Mucosa of rectum (tissue), 2 donors: ENCODE measurements around the gene CHN1.
A peak's percentile ranks its signal among the peaks of the same experiment; 100 is the strongest.

Experiments used
- H3K27ac ChIP-seq, 2 donors: one replicate each; pipeline ENCODE4 v1.7.0; 2013; ENCODE audit warnings: inconsistent platforms in 2 of 2, low read depth in 2 of 2, low read length in 2 of 2
- H3K27me3 ChIP-seq, 2 donors: one replicate each; pipeline ENCODE4 v1.7.0; 2013; ENCODE audit warnings: low read length in 2 of 2; ENCODE audit not compliant: control insufficient read depth in 2 of 2, insufficient read depth in 2 of 2
- H3K36me3 ChIP-seq, 2 donors: one replicate each; pipeline ENCODE4 v1.7.0; 2013; ENCODE audit warnings: low read length in 2 of 2; ENCODE audit not compliant: control insufficient read depth in 2 of 2, insufficient read depth in 2 of 2
- H3K4me1 ChIP-seq, 2 donors: one replicate each; pipeline ENCODE4 v1.7.0; 2013; ENCODE audit warnings: low read length in 2 of 2, mild to moderate bottlenecking in 1 of 2; ENCODE audit not compliant: control insufficient read depth in 2 of 2, insufficient read depth in 2 of 2
- H3K4me3 ChIP-seq, 2 donors: one replicate each; pipeline ENCODE4 v1.7.0; 2013; ENCODE audit warnings: low read length in 2 of 2
- H3K9ac ChIP-seq, 2 donors: one replicate each; pipeline ENCODE4 v1.7.0; 2013; ENCODE audit warnings: low read length in 2 of 2, low read depth in 1 of 2, mild to moderate bottlenecking in 1 of 2
- H3K9me3 ChIP-seq, 2 donors: one replicate each; pipeline ENCODE4 v1.7.0; 2013; ENCODE audit warnings: low read length in 2 of 2; ENCODE audit not compliant: control insufficient read depth in 2 of 2
- donor health status: healthy.
- donor health status: Normal muscosa, but diverticular disease.

CHN1 gene, protein sequence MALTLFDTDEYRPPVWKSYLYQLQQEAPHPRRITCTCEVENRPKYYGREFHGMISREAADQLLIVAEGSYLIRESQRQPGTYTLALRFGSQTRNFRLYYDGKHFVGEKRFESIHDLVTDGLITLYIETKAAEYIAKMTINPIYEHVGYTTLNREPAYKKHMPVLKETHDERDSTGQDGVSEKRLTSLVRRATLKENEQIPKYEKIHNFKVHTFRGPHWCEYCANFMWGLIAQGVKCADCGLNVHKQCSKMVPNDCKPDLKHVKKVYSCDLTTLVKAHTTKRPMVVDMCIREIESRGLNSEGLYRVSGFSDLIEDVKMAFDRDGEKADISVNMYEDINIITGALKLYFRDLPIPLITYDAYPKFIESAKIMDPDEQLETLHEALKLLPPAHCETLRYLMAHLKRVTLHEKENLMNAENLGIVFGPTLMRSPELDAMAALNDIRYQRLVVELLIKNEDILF

DNA sequence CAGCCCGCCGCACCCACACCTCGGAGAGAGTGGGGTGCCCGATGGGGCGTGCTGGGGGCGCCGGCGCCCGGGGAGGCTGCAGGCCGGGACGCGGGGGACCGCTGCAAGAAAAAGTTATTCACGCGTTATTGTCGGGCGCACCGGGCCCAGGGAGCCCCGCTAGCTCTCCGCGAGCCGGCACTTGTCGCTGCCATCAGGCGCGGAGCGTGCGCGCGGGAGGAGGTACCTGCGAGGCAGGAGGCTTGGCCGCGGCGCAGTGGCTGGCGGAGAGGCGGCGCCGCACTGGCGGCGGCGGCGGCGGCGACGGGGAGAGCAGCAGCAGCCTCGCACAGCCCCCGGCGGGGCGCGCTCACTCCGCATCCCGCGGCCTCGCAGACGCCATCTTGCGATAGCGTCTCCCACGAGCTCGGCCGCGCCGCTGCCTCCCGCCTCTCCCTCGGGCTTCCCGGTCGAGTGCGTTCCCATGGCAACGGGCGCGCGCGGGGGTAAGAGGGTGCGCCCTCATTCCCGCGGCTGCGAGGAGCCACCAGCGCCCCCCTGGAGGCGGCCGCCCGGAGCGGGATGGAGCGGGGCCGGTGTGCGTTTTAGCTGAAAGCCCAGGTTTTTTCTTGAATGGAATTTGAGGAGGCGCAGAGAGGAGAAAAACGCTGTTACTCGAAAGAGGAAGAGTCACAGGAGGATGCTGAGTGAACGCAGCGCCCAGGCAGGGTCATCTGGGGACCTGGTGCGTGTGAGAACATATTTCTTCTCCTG lies at the start of gene CHN1:
Gene CHN1 (minus strand): TSS at position 402 of the 753 bp plus-strand sequence. CDS start 469 bp downstream, outside the sequence.
- H3K9ac ChIP-seq = peak within 1 kb of the TSS in 1 of 2 donors; percentile 56
- peaks cover 3 to 4% of the 10 kb centered on the region in 2 donors for H3K4me1 ChIP-seq
- H3K27me3 ChIP-seq = peaks cover 14 to 36% of the 10 kb centered on the region in 2 donors
- peak within 1 kb of the TSS; percentile 26 to 40 for H3K27ac ChIP-seq
- no peaks in the 10 kb centered on the region for H3K36me3 ChIP-seq
- no peaks in the 10 kb centered on the region for H3K9me3 ChIP-seq
- H3K4me3 ChIP-seq = peak within 1 kb of the TSS; percentile 58 to 65

DNA sequence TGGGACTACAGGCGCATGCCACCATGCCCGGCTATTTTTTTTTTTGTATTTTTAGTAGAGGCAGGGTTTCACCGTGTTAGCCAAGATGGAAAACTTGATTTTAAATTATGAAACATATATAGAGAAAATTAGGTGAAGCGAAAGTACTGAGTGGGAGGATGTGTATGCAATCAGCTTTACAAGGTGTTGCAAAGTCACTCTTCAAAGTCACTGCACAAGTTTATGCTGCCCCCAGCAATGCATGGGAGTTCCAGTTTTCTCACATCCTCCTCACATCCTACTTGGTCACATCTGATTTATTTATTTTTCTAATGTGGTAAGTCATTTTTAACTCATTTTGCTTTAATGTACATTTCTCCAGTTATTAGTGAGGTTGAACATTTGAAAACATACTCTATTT lies 49.2 kb upstream of the CHN1 start:
- Histone ChIP-seq H3K4me3 (no peak overlapping the region), H3K9ac (no peak overlapping the region), H3K9me3 (no peaks in the 10 kb centered on the region), H3K27ac (no peak overlapping the region), H3K27me3 (no peaks in the 10 kb centered on the region), H3K36me3 (peaks cover 0 to 4% of the 10 kb centered on the region in 2 donors), H3K4me1 (no peaks in the 10 kb centered on the region)

DNA sequence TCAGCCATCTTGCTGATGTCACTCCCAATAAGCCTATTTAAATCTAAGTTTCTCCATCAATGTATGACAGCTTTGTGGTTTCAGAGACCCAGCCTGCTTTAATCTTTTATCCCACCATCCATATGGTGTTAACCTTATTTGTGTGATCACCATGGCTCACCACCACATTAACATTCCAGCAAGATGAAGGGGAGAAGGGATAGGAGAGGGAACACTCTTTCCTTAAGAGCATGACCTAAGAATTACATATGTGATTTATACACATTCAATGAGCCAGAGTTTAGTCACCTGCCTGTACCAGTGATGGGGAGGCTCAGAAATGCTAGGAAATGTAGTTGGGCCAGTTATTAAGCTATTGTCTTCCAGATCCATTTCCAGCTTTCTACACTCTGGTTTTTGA lies 44.5 kb upstream of the CHN1 start:
- Histone ChIP-seq H3K9ac (no peak overlapping the region), H3K9me3 (no peaks in the 10 kb centered on the region), H3K27me3 (no peaks in the 10 kb centered on the region), H3K27ac (no peak overlapping the region), H3K4me1 (no peaks in the 10 kb centered on the region), H3K4me3 (no peak overlapping the region), H3K36me3 (no peaks in the 10 kb centered on the region)

DNA sequence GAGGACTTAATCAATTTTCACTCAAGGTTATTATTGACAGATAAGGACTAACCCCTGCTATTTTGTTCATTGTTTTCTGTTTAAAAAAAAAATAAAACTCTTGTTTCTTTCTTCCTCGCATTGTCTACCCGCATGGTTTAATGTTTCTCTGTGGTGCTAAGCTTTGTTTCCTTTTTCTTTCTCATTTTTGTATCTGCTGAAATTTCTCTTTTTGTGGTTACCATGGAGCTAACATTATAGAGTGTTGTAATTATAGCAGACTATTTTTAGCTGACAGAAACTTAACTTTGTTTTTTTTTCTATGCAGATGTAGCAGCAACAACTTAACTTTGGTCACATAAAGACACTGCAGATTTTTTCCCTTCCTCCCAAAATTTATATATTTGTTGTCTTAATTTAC lies 43.1 kb upstream of the CHN1 start:
- Histone ChIP-seq H3K4me3 (no peak overlapping the region), H3K9me3 (no peaks in the 10 kb centered on the region), H3K27ac (no peak overlapping the region), H3K27me3 (no peaks in the 10 kb centered on the region), H3K36me3 (no peaks in the 10 kb centered on the region), H3K4me1 (no peaks in the 10 kb centered on the region), H3K9ac (no peak overlapping the region)

DNA sequence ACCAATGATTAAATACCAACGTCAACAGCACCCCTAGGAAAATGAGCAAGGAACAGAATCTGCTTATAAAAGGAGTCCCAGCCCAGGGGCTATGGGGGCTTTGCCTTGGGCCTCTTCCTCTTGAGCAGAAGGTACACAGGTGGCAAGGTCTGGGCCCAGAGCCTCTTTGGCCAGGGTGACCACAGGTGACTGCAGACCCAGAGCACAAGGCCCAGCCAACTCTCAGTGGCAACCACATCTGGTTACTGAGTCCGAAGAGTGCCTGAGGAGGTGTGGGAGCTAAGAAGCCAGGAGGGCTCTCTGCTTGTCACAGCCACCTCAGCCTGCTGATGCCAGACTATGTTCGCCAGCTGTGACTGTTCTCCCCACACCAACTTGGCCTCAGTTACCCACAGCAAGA lies 34.3 kb upstream of the CHN1 start:
- Histone ChIP-seq H3K27me3 (no peaks in the 10 kb centered on the region), H3K4me1 (no peaks in the 10 kb centered on the region), H3K27ac (no peak overlapping the region), H3K36me3 (no peaks in the 10 kb centered on the region), H3K4me3 (no peak overlapping the region), H3K9ac (no peak overlapping the region), H3K9me3 (no peaks in the 10 kb centered on the region)

DNA sequence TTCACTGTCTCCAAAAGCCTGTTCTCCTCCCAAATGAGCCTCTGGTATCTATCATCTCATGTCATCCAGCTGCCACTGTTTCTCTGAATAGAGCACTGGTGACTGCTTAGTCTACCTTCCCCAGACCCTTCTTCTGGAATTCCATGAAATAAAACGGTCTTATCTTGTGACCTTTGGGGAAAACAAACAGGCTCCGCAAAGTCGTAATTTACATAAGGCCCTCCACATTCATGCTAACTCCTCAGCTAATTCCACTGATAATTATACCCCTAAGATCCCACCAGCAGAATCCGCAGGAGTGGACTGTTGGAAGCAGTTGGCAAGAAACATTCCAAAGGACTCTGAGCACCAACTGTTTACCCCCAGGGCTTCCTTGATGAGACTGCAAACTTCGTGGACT lies 33.9 kb upstream of the CHN1 start:
- Histone ChIP-seq H3K9me3 (no peaks in the 10 kb centered on the region), H3K27me3 (no peaks in the 10 kb centered on the region), H3K9ac (no peak overlapping the region), H3K4me3 (no peak overlapping the region), H3K27ac (no peak overlapping the region), H3K36me3 (no peaks in the 10 kb centered on the region), H3K4me1 (no peaks in the 10 kb centered on the region)

DNA sequence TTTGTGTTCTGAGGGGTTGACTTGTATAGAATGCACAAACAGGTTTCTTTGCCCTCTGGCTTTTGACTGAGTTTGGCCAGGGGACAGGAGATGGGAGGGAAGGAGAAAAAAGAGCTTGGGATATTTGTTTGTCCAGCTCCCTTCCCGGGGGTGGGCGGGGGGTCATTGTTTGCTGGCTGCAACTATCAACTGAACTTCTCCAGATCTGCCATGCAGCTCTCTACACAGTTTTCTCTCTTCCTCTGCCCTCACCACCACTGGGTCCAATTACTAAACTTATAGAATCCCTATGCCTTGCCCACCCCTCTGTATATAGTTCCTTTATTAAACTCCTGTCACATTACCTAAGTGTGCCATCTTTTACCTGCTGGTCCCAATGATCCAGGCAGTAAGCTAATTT lies 32.8 kb upstream of the CHN1 start:
- Histone ChIP-seq H3K27me3 (no peaks in the 10 kb centered on the region), H3K4me1 (no peaks in the 10 kb centered on the region)

DNA sequence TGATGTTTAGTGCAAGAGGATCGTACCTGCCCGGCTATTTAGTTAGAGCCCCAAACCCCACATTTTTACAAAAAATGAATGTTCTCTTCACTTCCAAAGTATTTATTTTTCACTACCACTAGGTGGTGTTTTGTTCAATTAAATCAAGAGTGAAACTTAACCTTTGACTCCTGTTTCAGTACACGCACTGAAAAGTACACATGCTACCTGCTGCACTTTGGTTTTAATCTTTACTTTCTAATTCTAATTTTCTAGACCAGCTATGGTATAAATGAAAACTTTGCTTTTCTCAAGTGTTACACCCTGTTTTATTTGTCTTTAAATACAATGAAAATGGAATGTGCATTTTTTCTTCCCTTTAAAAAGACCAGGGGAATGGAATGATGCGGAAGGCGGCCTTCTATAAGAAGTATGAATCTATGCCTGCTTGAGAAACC lies 31.4 kb upstream of the CHN1 start:
- Histone ChIP-seq H3K27me3 (no peaks in the 10 kb centered on the region), H3K9me3 (no peaks in the 10 kb centered on the region), H3K4me3 (no peak overlapping the region), H3K27ac (no peak overlapping the region), H3K9ac (no peak overlapping the region), H3K4me1 (no peaks in the 10 kb centered on the region), H3K36me3 (no peaks in the 10 kb centered on the region)

More for the DNA sequence above, 32.8 kb upstream of the CHN1 start:
- no peak overlapping the region for H3K27ac ChIP-seq
- H3K4me3 ChIP-seq = no peak overlapping the region
- H3K9ac ChIP-seq = no peak overlapping the region
- no peaks in the 10 kb centered on the region for H3K36me3 ChIP-seq
- H3K9me3 ChIP-seq = no peaks in the 10 kb centered on the region

DNA sequence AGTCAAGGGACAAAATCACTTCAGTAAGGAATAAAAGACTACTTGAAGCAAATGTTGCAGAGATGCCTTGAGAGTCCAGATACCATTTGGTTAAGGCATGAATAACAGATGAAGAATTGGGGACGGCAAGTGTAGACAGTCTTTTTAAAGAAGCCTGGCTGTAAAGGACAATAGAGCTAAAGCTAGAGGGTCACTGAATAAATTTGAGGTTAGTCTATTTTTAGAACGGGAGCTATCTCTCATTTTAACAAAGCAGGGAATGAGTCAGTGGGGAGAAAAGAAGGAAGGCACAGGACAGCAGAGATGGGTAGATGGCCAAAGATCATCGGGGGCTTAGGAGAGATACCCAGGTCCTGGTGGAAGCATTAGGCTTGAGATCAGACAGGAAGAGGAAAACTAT lies 30.6 kb upstream of the CHN1 start:
- Histone ChIP-seq H3K9me3 (no peaks in the 10 kb centered on the region), H3K4me3 (no peak overlapping the region), H3K27me3 (no peaks in the 10 kb centered on the region), H3K36me3 (no peaks in the 10 kb centered on the region), H3K27ac (no peak overlapping the region), H3K9ac (no peak overlapping the region), H3K4me1 (no peaks in the 10 kb centered on the region)

DNA sequence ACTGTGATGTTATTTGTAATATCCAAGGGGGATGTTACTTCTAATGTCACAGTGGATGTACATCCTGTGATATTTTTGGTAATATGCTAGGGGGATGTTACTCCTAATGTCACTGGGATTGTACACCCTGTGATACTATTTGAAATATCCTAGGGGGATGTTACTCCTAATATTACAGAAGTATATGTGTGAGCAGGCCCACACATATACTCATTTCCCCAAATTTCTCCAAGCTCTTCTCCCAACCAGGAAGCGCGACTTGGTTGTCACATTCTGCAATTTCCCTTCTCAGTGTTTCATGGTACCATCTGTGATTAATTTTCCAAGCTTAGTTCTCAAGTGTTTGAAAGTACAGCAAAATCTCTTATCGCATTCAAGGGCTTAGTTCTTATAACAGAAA lies 29.5 kb upstream of the CHN1 start:
- H3K9ac ChIP-seq = no peak overlapping the region
- H3K4me3 ChIP-seq = no peak overlapping the region

More for the DNA sequence above, 29.5 kb upstream of the CHN1 start:
- Histone ChIP-seq H3K9me3 (no peaks in the 10 kb centered on the region), H3K27ac (no peak overlapping the region), H3K36me3 (no peaks in the 10 kb centered on the region), H3K4me1 (no peaks in the 10 kb centered on the region), H3K27me3 (no peaks in the 10 kb centered on the region)
